ENCODE results near the gene FES. TPM values are rescaled to one million over a fixed set of nuclear protein-coding genes. Genes with fewer than 3 reads are reported as not detected.

FES gene
- total RNA-seq, 1 experiment from 2014 or later: 0.91 TPM

DNA sequence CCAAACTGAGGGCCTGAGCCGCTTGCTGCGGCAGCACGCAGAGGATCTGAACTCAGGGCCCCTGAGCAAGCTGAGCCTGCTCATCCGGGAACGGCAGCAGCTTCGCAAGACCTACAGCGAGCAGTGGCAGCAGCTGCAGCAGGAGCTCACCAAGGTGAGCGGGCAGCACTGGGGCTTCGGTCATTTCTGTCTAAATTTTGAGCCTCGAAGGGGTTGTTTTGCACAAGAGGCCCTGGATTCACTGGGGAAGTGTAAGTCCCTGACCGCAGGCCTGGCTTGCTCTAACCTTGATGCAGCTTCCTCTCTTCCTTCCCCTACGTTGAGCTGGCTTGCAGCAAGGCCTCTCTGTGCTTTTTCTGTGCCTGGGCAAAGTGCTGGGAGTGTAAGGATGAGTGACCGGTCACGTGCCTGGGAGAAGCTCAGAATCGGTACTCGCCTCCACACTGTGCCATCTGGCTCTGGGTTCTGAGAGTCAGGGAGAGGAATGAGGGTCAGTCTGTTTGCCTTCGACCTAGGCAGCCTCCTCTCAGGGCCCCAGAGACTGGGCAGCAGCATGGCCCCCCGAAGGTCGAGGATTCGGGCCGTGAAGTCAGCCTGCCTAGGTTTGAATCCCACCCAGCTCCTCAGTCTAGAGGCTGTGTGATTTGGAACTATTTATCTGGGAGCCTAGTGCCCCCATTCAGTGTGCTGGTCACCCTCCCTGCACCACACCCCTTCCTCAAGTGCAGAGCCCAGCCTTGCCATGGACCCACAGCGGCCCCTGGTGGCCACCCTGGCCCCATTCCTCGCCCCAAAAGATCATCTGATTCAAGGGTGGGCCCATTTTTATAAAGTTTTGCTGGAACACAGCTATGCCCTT is 1.4 kb downstream of the FES start:
- Mint-ChIP-seq H3K9me3 (ENCODE audit: unreplicated experiment) (no peaks in the 10 kb centered on the region), H3K27me3 (ENCODE audit: insufficient read depth, unreplicated experiment) (no peaks in the 10 kb centered on the region), H3K27ac (ENCODE audit: low read depth, unreplicated experiment) (no peak overlapping the region), H3K4me1 (ENCODE audit: insufficient read depth, unreplicated experiment) (no peaks in the 10 kb centered on the region), H3K36me3 (ENCODE audit: insufficient read depth, unreplicated experiment) (no peaks in the 10 kb centered on the region), H3K4me3 (ENCODE audit: unreplicated experiment) (no peak overlapping the region)
- TF ChIP-seq, protein P1, sequence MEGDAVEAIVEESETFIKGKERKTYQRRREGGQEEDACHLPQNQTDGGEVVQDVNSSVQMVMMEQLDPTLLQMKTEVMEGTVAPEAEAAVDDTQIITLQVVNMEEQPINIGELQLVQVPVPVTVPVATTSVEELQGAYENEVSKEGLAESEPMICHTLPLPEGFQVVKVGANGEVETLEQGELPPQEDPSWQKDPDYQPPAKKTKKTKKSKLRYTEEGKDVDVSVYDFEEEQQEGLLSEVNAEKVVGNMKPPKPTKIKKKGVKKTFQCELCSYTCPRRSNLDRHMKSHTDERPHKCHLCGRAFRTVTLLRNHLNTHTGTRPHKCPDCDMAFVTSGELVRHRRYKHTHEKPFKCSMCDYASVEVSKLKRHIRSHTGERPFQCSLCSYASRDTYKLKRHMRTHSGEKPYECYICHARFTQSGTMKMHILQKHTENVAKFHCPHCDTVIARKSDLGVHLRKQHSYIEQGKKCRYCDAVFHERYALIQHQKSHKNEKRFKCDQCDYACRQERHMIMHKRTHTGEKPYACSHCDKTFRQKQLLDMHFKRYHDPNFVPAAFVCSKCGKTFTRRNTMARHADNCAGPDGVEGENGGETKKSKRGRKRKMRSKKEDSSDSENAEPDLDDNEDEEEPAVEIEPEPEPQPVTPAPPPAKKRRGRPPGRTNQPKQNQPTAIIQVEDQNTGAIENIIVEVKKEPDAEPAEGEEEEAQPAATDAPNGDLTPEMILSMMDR (IDR thresholded peaks at IDR 0.05; ENCODE audit: unreplicated experiment): peak; percentile 98
- BruUV-seq (replicated peaks): no TSS peak
- CTCF ChIA-PET: interaction anchor here (0.6 to 3.3 kb wide), 80 partner anchors 8 to 1177 kb away, joined by 3 to 83 read pairs (median 4); partner anchors contain the start of genes BLM, HDDC3, MAN2A2 and UNC45A
- DNase-seq (ENCODE audit: unreplicated experiment): peak; percentile 55
- POLR2A ChIA-PET: interaction anchor here (0.5 to 1.5 kb wide), 4 partner anchors 9 to 255 kb away, joined by 3 to 6 read pairs (median 4); no protein-coding TSS in a partner anchor
- intact Hi-C loops (cut with micrococcal nuclease): loop anchor here (1.0 kb wide), 5 partner anchors 168 to 592 kb away; partner anchors contain the start of gene BLM

DNA sequence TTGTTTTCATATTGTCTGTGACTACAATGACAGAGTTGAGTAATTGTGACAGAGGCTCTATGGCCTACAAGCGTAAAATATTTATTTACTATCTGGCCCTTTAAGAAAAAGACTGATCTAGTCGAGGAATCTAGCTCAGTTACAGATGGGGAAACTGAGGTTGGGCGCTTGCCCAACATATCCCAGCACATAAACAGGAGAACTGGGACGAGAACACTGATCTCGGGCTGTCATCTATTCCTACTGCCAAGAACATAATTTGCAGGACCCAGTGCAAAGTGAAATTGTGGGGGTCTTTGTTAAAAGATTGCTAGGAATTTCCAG is 1.9 kb downstream of the FES start:
- Mint-ChIP-seq H3K27me3 (ENCODE audit: insufficient read depth, unreplicated experiment) (no peaks in the 10 kb centered on the region), H3K27ac (ENCODE audit: low read depth, unreplicated experiment) (no peak overlapping the region), H3K4me1 (ENCODE audit: insufficient read depth, unreplicated experiment) (no peaks in the 10 kb centered on the region), H3K36me3 (ENCODE audit: insufficient read depth, unreplicated experiment) (no peaks in the 10 kb centered on the region), H3K9me3 (ENCODE audit: unreplicated experiment) (no peaks in the 10 kb centered on the region), H3K4me3 (ENCODE audit: unreplicated experiment) (no peak overlapping the region)
- POLR2A ChIA-PET: interaction anchor here (1.2 to 1.5 kb wide), 2 partner anchors 9 to 238 kb away, joined by 5 to 6 read pairs; no protein-coding TSS in a partner anchor
- BruUV-seq (replicated peaks): no TSS peak
- intact Hi-C loops (cut with micrococcal nuclease): loop anchor here (1.0 kb wide), 5 partner anchors 169 to 593 kb away; partner anchors contain the start of gene BLM
- CTCF ChIA-PET: interaction anchor here (0.5 to 3.3 kb wide), 63 partner anchors 8 to 595 kb away, joined by 3 to 83 read pairs (median 4); partner anchors contain the start of genes BLM, HDDC3, MAN2A2 and UNC45A
- TF ChIP-seq, protein P1 (IDR thresholded peaks at IDR 0.05; ENCODE audit: unreplicated experiment): no peak
- DNase-seq (ENCODE audit: unreplicated experiment): no peak

DNA sequence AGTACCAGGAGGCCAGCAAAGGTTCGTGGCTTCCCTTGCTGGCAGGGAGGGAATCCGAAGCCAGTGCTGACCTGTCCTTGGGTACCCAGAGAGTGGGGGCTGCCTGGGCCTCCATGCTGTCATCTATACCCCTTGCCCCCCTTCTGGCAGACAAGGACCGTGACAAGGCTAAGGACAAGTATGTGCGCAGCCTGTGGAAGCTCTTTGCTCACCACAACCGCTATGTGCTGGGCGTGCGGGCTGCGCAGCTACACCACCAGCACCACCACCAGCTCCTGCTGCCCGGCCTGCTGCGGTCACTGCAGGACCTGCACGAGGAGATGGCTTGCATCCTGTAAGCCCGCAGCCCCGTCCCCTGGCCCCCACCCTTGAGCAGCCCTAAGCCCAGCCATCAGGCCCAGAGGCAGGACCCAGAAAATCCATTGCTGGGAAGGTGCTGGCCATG is 2.8 kb downstream of the FES start:
- no peaks in the 10 kb centered on the region for H3K9me3 Mint-ChIP-seq (ENCODE audit: unreplicated experiment)
- POLR2A ChIA-PET: no interaction called here
- BruUV-seq (replicated peaks): no TSS peak
- no peaks in the 10 kb centered on the region for H3K36me3 Mint-ChIP-seq (ENCODE audit: insufficient read depth, unreplicated experiment)
- intact Hi-C loops (cut with micrococcal nuclease): no loop called here
- no peaks in the 10 kb centered on the region for H3K4me1 Mint-ChIP-seq (ENCODE audit: insufficient read depth, unreplicated experiment)
- TF ChIP-seq, protein P1 (IDR thresholded peaks at IDR 0.05; ENCODE audit: unreplicated experiment): no peak
- CTCF ChIA-PET: interaction anchor here (1.2 to 3.3 kb wide), 15 partner anchors 13 to 567 kb away, joined by 3 to 83 read pairs (median 12); partner anchors contain the start of genes BLM, HDDC3, MAN2A2 and UNC45A
- DNase-seq (ENCODE audit: unreplicated experiment): no peak
- H3K27me3 Mint-ChIP-seq (ENCODE audit: insufficient read depth, unreplicated experiment): no peaks in the 10 kb centered on the region
- H3K27ac Mint-ChIP-seq (ENCODE audit: low read depth, unreplicated experiment): no peak overlapping the region
- no peak overlapping the region for H3K4me3 Mint-ChIP-seq (ENCODE audit: unreplicated experiment)

DNA sequence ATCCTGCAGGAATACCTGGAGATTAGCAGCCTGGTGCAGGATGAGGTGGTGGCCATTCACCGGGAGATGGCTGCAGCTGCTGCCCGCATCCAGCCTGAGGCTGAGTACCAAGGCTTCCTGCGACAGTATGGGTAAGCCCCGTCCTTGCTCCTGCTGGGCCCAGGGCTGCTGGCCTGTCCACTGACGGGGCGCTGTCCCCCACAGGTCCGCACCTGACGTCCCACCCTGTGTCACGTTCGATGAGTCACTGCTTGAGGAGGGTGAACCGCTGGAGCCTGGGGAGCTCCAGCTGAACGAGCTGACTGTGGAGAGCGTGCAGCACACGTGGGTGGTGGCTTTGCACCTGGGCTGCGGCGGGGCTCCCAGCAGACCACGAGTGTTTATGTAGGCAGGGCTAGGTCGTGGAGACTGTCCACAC is 5.0 kb downstream of the FES start:
- intact Hi-C loops (cut with micrococcal nuclease): no loop called here
- Mint-ChIP-seq H3K4me3 (ENCODE audit: unreplicated experiment) (no peak overlapping the region), H3K36me3 (ENCODE audit: insufficient read depth, unreplicated experiment) (no peaks in the 10 kb centered on the region), H3K27ac (ENCODE audit: low read depth, unreplicated experiment) (no peak overlapping the region), H3K9me3 (ENCODE audit: unreplicated experiment) (no peaks in the 10 kb centered on the region), H3K27me3 (ENCODE audit: insufficient read depth, unreplicated experiment) (no peaks in the 10 kb centered on the region), H3K4me1 (ENCODE audit: insufficient read depth, unreplicated experiment) (no peaks in the 10 kb centered on the region)
- TF ChIP-seq, protein P1 (IDR thresholded peaks at IDR 0.05; ENCODE audit: unreplicated experiment): no peak
- DNase-seq (ENCODE audit: unreplicated experiment): no peak
- no TSS peak for BruUV-seq (replicated peaks)
- ChIA-PET POLR2A (interaction anchor here (1.0 to 1.7 kb wide), 2 partner anchors 12 to 241 kb away, joined by 3 to 4 read pairs; no protein-coding TSS in a partner anchor), CTCF (interaction anchor here (0.5 to 2.3 kb wide), 2 partner anchors 13 to 14 kb away, joined by 4 to 11 read pairs; partner anchors contain the start of gene MAN2A2)
